Retina (tissue), 1 donor: ENCODE data around the gene EXOSC1.
"Not testable (repeated sequence)": the region's sequence is repeated elsewhere in the genome, so short reads cannot be mapped to it uniquely, and the experiment has no call there.

Experiments
- DNase-seq: peaks from one replicate; pipeline ENCODE4 v3.0.0-alpha.2; 2016

EXOSC1 gene

GRCh38 chr10:97445722-97446639, at the start of gene EXOSC1, which contains the start of gene ZDHHC16:
TSS of gene EXOSC1 (minus strand) at chr10:97446006. CDS start at chr10:97445985, 21 bp downstream.
TSS of gene ZDHHC16 (plus strand) at chr10:97446175. CDS start at chr10:97451676, 5,501 bp downstream.
- DNase-seq = peak; percentile 93

GRCh38 chr10:97494863-97495506, 49.2 kb upstream of the EXOSC1 start:
- DNase-seq = no peak

DNA sequence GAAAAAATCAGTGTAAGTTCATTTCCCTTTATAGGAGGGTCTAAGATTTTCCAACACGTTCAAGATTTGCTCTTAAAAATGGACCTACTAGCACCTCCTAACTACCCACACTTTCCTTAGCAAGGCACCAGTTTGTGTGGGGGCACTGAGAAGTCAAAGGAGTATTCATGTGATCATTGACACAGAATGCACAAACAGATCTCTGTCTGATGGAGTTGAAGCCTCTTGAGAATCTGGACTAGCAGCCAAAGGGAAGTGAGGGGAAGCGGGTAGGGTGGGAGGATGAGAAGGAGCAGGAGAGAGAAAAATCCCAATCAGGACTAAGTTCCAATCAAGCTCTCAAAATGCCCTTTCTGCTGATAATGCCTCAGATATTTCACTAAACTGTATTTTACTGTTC, 48.3 kb upstream of the EXOSC1 start:
- no peak for DNase-seq

DNA sequence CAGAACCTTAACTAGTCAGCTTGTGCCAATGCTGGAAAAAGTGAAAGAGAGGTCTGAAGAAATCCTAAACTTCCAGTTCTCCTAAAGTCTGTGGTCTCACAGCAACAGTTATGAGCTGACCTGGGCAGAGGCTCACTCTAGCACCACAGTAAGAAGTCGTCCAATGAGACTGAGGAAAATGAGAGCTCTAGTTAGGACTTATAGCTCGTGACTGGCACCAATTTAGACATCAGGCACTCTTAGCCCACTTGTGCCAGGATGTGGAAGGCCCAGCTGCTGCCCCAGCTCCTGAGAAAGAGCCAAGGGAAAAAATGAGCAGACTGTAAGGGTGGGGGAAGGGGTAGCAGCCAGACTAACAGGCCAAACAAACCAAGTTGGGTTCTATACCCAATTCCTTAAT, 44.8 kb upstream of the EXOSC1 start:
- DNase-seq = no peak

DNA sequence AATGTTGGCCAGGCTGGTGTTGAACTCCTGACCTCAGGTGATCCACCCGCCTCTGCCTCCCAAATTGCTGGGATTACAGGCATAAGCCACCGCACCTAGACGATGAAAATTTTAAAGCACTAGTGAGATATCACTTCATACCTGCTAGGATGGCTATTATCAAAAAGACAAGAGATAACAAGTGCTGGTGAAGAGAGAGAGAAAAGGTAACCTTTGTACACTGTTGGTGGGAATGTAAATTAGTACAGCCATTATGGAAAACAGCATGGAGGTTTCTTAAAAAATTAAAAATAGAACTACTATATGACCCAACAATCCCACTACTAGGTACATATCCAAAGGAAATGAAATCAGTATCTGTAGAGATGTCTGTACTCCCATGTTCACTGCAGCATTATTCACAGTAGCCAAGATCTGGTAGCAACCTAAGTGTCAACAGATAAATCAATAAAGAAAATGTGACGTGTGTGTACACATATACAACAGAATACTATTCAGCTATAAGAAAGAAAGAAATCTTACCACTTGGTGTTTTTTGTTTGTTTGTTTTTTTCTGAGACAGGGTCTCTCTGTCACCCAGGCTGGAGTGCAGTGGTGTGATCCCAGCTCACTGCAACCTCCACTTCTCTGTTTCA, 40.0 kb upstream of the EXOSC1 start:
- no peak for DNase-seq

DNA sequence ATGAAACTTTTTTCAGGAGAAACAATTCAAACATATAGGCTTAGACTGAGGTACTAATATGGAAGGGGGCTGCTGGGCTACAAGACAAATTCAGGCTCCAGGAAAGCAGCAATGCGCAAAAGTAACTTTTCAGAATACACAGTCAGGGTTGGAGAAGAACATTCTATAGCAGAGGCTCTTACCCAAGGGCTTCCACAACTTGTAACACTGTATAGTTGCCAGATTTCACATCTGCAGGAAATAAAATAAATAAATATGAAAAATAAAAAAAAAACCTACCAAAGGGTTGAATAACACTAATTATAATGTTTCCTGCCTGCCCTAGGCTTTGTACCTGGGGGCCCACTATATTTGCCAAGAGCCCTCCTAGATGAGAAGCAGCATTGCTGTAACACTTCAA, 38.1 kb upstream of the EXOSC1 start:
- DNase-seq = no peak

- DNase-seq = no peak
Observed at GRCh38 chr10:97483506-97483905, 37.7 kb upstream of the EXOSC1 start.

DNA sequence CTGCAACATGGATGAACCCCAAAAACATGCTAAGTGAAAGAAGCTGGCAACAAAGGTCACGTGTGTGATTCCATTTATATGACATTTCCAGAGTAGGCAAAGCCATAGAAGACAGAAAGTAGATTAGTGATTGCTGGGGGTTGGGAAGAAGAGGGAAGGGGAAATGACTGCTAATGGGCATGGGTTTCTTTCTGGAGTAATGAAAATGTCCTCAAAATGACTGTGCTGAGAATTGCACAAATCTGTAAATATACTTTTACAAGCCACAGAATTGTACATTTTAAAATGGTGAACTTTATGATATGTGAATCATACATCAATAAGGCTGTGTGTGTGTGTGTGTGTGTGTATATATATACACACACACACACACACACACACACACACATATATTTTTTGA, 36.6 kb upstream of the EXOSC1 start:
- DNase-seq = no peak

- DNase-seq = no peak
Observed at GRCh38 chr10:97481071-97481470, 35.3 kb upstream of the EXOSC1 start.

GRCh38 chr10:97479939-97480338, 34.1 kb upstream of the EXOSC1 start:
- DNase-seq = no peak

DNA sequence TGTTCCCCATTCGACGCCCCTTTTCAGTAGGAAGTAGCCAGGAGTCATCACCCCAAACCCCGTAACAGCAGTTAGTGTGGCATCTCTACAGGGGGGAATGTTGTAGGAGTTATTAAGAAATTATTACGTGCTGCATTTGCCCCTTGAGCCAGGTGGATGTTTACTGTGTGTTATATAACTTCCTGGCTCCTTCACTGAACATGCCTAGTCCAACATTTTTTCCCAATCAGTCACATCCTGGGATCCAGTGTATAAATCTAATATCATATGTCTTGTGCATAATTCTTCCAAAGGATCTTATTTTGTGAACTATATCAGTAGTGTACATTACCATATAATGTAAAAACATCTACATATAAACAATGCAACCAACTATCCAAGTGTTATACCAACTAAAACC, 33.6 kb upstream of the EXOSC1 start:
- DNase-seq = not testable (repeated sequence)

- no peak for DNase-seq
Observed at GRCh38 chr10:97475936-97476594, 30.3 kb upstream of the EXOSC1 start.

DNA sequence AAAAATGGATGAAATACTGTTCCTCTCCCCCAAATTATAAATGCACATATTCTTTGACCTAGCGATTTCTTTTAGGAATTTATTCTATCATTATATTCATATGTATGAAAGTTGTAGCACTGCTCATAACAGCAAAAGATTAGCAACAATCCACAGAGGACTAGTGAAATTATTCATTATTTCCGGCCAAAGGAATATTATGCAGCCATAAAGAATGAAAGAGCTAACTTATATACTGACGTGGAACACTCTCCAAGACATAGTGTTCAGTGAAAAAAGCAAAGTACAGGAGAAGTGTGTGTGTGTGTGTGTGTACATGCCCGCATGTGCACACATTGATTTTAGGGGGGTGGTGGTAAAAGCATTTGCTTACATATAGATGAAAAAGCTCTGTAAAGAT, 29.1 kb upstream of the EXOSC1 start:
- no peak for DNase-seq

GRCh38 chr10:97468781-97469180, 23.0 kb upstream of the EXOSC1 start:
- DNase-seq = not testable (repeated sequence)

DNA sequence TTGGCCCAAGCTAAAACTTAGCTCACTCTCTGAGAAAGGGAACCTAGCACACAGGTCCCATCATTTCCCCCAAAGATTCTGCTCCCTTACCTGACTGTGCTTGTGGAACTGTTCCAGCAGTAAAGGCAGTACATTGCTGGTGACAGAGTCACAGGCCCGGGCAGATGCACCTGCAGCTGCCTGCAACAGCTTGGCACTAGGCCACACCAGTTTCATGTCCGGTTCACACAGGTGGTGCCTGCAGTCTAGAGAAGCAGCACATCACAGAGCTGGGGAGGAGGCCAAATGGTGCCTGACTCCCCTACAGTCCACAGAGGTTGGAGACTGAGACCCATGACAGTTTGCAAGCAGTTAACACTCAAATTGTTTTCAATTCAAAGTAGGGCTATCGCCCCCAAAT, 22.4 kb upstream of the EXOSC1 start:
- no peak for DNase-seq

GRCh38 chr10:97466755-97467154, 20.9 kb upstream of the EXOSC1 start:
- DNase-seq = no peak

DNA sequence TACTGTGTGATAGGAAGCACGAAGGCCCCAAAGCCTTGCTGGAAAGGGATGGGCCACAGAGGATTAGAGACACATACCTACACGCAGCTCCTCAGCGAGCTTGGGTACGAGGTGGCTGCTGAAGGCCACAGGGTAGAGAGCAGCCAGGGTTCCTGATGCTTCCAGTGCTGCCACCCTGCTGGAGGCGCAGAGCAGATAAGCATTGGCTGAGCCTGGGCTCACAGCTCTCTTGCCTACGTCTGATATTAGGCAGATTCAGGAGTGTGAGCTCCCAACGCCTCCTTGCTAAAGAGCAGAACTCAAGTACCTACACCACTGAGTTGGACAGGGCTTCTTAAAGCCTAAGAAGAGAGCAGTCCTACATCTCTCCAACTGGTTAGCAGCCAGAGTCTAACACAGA, 20.2 kb upstream of the EXOSC1 start:
- no peak for DNase-seq

DNA sequence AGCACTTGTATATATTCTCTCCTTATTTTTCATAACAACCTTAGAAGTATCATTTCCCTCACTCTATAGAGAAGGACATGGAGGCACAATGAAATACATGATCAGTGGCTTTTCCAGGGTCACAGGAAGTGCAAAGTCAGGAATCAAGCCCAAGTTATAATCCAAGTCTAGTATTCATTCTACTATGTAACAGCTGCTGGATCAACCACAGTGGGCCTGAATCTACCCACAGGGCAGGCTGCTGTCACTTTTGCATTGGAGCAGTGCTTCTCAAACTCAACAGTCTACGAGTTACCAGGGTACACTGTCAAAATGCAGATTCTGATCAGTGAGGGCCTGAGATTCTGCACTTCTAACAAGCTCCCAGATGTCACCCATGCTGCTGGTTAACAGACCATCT, 18.4 kb upstream of the EXOSC1 start:
- no peak for DNase-seq

GRCh38 chr10:97463363-97464132, 17.7 kb upstream of the EXOSC1 start:
- peak; percentile 57 for DNase-seq

DNA sequence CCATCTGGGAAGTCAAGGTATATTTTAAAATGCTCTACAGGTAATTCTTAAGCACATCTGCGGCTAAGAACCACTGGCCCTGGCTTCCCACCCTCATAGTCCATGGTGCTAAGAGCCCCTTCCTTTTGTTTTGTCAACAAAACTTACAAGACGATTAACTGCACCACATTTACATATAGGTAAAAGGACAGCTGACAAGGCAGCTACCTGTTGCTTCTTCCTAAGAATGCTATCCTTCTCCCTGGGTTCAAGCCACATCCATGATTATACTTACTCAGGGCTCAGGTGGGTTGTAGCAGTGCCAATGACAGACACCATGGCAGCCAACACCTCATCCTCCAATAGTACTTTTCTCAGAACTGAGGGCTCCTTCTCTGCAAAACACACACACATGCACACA, 16.5 kb upstream of the EXOSC1 start:
- DNase-seq = no peak

DNA sequence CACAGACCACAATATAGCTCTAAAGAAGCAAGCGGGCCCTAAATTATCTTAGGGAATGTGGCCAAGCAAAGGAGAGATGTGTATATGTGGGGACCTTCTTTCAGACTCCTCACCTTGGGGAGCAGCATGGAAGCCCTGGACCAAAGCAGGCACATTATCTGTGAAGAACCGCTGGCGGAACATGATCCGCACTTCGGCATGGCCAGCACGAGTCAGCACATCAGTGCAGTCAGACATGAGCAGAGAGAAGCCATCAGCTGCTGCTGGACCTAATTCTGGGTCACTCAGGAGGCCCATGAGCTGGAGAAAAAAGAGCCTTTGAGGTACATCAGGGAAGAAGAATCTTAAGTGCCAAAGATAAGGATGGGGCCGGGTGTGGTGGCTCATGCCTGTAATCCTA, 14.1 kb upstream of the EXOSC1 start:
- DNase-seq = no peak

- DNase-seq = no peak
Observed at GRCh38 chr10:97459111-97459510, 13.3 kb upstream of the EXOSC1 start.
